Measurements from ENCODE around the gene KDM2B.

KDM2B gene

DNA sequence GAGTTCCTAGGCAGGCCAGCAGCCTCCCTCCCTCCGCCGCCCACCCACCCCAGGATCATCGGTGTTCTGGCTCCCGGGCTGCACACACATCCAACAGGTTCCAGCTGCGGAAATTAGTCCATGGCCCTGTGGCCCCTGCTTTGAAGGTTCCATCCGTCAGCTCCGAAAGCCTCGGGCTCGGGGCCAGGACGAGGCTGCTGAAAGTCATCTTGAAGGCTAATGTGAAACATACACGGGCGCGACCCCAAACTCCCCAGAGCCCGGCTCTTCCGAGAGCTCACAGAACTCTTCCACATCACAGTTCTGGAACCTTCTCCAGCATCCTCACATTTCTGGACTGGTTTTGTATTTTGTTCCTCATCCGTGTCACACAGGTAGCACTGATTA is 19.8 kb downstream of the KDM2B start:
- no peak for DNase-seq (ENCODE audit: low read depth in 2 of 2)

DNA sequence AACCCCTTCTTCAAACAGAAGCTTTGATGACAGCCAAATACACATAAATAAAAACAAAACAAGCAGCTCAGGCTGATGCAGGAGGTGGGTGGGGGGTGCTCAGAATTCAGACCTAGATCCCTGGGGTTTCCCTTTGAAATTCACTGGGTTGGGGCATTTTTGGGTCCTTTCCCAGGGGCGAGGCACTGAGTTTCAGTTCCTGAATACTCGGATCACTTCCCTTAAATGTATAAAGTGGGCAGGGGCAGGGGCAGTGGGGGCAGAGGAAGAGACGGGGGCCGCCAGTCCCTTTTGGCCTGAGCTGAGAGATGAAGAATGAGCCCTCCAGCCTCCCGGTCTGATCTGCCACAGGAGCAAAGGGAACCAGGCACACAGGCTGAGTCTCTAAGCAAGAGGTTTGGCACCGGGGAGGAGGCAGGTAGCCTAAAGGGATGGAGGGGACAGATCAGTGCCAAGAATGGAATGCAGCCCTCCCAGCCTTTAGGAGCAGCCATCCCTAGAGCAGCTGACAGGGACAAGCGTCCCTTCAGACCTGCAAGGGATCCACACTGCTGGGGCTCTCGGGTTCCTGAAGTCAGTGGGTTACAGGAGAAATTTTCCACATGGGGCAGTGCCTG is 20.3 kb downstream of the KDM2B start:
- DNase-seq (ENCODE audit: low read depth in 2 of 2): no peak

DNA sequence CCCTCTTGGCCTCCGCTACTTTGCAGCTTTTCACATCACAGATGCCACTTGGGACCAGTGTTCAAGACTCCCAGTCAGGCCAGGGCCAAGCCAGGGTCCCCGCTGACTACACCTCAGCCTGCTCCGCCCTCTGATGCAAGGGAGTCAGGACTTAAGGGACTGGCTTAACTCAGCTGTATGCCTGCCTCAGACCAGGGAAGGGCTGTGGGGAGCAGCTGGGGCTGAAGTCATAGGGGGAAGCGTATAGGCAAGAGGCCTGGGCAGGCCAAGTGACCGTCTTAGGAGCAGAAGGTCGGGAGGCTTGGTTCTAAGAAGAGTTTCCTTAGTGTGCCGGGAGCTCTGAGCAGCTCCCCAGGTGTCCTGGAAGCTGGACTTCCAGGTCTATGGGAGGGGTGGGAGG is 21.9 kb downstream of the KDM2B start:
- no peak for DNase-seq (ENCODE audit: low read depth in 2 of 2)

DNA sequence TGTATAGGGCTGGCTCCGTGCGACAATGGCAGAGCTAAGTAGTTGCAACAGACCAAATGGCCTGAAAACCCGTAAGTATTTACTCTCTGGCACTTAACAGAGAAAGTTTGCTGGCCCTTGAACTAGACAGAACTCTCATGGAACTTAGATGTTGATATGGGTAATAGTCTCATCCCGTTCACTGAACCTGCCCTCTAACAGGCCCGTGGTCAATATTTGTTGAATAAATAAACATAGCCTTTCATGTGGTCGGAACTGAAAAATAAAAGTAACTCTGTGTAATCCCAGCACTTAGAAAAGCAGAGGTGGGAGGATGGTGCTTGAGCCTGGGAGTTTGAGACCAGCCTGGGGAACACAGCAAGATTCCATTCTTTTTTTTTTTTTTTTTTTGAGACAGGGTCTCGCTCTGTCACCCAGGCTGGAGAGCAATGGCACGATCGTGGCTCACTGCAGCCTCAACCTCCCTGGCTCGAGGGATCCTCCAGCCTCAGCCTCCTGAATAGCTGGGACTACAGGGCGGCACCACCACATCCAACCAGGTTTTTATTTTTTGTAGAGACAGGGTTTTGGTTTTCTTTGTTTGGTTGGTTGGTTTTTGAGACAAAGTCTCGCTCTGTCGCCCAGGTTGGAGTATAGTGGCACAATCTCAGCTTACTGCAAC is 29.7 kb downstream of the KDM2B start:
- no peak for DNase-seq (ENCODE audit: low read depth in 2 of 2)

DNA sequence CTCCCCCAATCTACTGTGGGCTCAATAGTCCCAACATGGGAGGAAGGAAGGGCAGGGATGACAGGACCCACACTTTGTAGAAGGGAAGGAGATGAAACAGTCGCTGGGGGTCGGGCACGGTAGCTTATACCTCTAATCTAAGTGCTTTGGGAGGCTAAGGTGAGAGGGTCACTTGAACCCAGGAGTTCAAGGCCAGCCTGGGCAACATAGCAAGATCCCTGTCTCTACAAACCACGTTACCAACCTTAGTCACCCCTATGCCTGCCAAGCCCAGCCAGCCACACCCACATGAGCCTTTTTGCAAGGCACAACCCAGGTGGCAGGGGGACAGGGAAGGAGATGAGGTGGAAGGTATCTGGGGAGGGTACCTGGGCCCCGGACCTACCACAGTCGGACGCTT is 31.7 kb downstream of the KDM2B start:
- DNase-seq (ENCODE audit: low read depth in 2 of 2): no peak

DNA sequence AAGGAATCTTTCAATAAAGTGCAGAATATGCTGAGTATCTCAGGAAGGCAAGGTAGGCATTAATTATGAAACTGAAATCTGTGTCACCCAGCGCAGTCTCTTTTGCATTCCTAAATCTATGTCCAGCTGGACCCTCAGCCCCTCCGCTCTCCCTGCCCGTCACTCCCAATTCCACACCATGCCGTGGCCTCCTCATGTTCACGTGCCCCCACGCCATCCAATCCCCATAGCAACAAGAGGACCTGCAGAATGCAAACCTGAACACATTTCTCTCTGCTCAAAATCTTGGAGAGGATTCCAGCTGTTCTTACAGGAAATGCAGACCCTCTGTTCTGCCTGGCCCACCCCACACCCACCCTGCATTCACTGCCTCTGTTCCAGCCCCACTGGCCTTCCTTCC is 35.3 kb downstream of the KDM2B start:
- DNase-seq (ENCODE audit: low read depth in 2 of 2): no peak

DNA sequence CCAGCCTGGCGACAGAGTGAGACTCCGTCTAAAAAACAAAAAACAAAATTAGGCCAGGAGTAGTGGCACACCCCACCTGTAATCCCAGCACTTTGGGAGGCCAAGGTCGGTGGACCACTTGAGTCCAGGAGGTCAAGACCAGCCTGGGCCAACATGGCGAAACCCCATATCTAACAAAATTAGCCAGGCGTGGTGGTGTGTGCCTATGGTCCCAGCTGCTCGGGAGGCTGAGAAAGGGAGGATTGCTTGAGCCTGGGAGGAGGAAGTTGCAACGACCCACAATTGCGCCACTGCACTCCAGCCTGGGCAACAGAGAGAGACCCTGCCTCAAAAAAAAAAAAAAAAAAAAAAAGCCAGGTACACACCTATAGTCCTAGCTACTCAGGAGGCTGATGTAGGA is 37.0 kb downstream of the KDM2B start:
- no peak for DNase-seq (ENCODE audit: low read depth in 2 of 2)

DNA sequence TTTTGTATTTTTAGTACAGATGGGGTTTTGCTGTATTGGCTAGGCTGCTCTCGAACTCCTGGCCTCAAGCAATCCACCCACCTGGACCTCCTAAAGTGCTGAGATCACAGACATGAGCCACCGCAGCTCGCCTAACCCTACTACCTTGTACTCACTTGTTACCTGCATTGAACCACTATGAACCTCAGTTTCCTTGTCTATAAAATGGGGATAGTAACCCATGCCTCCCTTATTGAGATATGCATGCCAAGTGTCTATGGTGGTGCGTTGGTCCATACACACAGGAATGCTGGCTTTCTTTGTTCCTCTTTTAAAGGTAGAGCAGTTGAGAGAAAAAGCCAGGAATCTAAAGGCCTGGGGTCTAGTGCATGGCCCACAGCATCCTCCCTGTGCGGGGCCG is 40.9 kb downstream of the KDM2B start:
- DNase-seq (ENCODE audit: low read depth in 2 of 2): no peak

DNA sequence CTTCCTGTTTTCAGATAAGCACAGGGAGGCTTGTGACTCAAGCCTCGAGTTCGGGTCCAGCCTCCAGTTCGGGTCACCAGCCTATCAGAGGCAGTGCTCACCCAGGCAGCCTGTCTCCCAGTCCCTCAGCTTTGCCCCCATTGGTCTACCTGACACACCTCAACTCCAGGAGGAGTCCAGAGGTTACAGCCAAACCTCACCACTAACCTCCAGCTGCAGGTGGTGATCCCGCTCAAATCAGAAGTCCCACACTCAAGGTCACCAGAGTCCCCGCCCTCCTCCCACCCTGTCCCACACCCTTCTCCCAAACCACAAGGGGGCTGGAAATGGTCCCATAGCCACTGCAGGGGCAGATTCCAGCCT is 42.1 kb downstream of the KDM2B start:
- no peak for DNase-seq (ENCODE audit: low read depth in 2 of 2)

DNA sequence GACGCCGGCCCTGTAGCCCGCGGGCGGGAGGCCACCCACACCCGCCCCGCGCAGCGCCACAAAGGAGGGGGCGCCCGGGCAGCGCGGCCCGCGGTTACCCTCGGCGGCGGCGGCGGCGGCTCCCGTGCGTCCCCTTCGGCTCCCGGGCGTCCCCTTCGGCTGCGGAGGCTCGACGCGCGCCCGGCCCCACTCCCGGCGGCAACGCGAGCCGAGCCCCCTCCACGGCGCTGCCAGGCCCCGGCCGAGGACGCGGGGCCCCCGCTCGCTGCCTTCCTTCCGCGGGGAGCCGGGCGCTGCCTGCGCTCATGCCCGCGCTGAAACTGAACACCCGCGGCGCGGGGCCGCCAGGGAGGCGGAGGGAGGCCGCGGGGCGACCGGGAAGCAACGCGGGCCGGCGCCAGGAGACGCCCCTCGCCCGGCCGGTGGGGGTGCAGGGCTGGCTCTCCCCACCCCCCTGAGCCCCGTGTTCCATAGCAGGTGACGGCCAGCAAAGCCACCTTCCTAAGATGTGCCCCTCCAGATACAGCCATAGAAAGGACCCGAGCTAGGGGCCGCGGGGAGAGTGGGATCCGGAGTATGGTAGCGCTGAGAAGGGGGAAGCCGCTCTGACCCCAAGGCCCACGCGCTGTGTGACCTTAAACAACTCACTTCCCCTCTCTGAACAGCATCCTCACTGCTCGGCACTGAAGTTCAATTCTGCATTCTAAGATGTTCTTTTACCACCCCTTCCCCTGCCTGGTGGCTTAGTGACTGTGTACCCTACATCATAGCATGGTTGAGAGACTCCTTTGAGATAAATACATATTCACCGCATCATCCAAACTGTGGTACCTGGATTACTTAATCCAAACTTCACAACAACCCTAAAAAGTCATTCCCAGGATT is 42.8 kb downstream of the KDM2B start:
- no peak for DNase-seq (ENCODE audit: low read depth in 2 of 2)

DNA sequence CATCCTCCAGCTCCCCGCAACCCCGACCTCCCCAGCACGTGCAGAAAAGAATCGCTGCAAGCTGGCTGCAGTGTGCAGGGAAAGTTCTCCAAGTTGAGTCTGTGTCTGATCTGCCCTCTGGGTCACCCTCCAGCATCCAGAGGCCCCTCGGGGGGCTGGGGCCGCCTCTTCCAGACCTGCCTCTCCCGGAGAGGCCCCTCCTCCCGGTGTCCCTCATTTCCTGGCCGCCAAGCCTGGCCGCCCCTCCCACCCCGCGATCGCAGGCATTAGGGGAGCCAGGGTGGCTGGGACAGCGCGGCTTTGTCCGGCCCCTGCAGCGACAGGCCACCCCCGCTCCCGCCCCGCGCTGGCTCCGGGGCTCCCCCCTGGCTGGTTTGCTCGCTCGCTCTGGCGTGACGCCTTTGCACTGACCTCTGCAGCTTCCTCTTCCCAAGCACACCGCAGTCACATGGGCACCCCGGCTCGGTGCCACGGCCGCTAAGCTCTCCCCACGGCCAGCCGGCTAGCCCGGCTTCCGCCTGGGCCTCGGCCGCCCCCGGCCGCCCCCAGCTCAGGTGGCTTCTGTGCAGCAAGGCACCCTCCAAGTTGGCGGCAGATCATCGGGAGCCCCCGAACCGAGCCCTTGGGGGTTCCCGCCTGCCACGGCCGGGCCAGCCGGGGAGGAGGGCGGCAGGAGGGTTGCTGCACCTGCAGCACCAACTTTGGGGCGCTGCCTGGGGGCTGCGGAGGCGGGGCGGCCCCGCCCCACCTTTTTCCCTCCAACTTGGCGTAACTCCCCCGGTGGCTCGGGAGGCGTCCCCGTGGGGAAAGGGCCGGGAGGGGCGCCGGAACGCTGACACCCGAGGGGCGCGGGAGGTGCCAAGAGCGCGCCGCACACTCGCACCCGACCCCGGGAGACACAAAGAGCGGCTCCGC is 43.7 kb downstream of the KDM2B start:
- peak; percentile 46 to 59 for DNase-seq (ENCODE audit: low read depth in 2 of 2)

DNA sequence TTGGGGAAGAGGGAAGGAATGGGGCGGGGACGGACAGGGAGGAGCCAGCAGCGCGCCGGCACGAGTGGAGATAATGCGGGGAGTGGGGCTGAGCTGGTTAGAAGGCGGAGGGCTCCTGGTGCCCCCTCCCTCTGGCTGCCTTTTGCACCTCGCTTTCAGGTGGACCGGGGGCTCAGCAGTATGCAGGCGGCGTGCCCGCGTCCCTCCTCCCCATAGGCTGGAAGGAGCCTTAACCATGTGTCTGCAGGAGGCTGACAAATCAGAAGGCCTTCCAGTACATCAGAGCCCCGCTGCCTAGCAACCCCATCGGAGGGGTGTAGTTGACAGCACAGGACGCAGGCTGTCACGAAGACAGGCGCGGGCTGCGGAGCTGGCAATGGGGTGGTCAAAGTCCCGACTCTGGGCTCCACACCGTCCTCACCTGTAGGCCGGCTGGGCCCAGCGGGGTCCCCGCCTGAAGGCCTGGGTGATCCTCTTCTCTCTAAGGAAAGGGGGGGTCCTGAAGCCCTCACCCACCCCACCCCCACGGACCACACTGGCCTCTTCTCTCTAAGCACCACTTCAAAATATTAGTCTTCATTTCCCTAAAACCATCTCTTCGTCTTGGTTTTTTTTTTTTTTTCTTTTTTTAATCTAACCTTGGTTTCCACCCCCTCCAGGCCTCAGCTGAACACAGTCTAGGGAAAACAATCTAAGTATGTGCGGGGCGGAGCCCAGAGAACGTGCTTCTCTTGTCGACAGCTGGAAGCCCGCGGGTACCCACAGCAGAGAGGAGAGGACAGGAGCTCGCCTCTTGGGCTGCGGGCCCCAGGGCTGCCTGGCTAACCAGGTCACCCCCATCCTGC is 44.5 kb downstream of the KDM2B start:
- DNase-seq (ENCODE audit: low read depth in 2 of 2): peak; percentile 62 to 70

DNA sequence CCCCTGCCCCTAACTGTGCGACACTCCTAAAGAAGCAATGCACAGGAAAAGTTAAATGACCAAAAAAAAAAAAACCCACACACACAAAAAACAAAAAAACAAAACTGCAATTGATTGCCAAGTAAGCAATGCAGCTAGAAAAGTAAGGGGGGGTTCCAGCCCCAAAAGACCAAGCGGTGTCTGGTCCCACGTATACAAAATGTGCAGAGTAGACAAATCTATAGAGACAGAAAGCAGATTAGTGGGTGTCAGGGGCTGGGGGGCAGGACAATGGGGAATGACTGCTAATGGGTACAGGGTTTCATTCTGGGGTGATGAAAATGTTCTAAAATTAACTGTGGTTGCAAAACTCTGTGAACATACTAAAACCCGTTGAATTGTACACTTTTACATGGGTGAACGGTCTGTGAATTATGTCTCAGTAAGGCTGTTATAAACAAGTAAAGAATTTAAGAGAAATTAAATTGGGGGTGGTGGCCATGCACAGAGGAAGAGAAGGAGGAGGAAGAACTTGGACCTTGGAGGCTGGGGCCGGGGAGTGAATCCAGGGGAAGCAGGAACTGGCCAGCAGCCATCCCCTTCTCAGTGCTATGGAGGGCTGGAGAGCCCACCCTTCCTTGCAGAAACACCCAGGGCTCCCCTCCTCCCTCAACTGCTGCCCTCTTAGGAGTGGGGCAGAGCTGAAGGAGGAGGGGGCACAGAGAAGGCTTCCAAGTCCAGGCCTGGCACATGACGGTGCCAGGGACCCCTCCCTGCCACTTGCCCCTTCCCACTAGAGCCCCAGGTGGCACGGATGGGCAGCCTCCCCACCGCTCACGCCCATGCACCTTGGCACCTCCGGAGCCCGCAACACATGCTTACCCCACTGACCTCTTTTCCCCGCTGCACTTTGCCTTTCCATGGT is 45.4 kb downstream of the KDM2B start:
- no peak for DNase-seq (ENCODE audit: low read depth in 2 of 2)

DNA sequence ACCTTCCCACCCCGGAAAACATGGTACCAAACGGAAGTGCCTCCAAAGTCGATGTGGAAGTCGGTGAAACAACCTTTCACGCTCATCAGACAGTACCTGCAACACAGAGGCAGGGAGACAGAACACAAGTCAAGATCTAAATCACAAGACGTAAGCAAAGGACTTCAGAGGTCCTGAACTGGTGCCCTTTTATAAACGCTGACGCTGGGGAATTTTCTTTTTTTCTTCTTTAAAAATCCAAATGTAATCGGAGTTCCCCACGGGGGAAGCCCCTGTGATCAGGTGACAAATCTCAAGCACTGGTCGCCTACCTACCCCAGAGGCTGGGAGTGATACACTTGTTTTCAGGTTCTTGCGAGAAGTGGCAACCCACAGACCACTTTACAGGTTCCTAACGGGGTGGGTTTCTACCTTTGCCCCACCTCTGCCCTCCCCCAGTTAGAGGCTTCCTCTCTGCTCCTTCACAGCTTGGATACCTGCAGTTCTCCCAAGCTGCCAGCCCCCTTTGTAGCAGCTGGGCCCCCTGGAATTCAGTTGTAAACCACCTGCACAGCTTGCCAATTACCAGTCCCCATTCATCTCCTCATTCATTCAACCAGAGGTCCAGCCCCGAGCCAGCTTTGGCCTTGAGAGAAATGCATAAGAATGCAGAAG is 46.2 kb downstream of the KDM2B start:
- DNase-seq (ENCODE audit: low read depth in 2 of 2): peak; percentile 50 to 57

DNA sequence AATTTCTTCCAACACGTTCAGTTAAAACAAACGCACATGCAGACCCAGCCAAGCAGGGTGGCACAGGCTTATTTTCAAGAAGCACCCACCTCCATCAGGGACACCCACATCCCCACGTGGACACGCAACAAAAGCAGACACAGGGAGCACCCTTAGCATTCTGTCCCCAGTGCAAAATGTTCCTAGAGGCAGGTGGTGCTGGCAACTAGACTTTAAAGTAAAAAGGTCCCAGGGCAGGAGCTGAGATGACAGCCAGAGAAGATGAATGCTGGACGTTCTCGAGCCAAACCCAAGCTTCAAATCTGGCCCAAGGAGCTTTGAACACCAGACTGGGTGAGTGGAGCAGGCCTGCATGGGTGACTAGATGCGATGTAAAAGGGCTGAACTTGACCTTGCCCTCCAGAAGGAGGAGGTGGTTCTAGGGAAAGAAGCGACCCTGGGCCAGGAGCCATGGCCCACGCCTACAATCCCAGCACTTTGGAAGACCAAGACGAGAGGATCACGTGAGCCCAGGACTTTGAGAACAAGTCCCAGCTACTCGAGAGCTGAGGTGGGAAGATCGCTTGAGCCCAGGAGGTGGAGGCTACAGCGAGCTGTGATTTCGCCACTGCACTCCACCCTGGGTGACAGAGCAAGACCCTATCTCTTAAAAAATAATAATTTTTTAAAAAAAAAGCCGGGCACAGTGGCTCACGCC is 47.3 kb downstream of the KDM2B start:
- no peak for DNase-seq (ENCODE audit: low read depth in 2 of 2)

DNA sequence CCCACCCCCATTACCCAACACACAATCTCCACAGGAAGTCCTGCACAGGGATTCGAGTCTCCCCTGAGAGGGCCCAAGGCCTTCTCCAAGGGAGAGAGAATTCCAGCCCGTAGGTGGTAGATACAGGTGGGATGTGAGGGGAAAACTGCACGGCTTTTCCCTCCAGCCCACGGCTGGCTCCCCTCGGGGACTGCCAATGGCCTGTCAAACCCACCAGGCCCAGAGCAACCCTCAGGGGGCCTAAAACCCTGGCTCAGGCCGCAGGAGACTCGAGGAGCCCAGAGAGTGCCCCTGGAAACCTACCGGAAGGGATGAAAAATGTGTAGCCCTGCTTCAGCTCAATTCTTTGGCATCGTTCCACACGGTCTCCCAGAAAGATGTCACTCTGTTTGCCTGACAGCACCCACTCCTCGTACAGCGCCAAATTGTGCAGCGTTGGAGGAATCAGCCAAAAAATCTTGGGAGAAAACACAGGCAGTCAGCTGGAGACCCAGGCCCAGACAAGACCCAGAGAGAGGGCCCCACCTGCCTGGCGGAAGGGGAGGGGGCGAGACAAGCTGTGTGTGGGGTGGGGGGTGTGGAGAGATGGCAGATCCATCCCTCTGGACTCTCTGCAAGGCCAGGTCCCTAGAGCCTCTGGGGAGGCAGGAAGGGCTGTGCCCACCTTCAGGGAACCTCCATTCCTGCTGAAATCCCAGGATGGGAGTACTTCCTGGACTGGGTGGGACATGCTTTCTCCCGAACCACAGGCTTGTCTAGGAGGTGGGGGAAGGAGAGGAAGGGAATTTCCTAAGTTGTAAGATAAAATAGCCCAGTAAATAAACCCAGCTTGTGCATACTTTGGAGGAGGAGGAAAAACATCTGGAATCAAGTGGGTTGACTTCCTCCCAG is 48.1 kb downstream of the KDM2B start:
- no peak for DNase-seq (ENCODE audit: low read depth in 2 of 2)

DNA sequence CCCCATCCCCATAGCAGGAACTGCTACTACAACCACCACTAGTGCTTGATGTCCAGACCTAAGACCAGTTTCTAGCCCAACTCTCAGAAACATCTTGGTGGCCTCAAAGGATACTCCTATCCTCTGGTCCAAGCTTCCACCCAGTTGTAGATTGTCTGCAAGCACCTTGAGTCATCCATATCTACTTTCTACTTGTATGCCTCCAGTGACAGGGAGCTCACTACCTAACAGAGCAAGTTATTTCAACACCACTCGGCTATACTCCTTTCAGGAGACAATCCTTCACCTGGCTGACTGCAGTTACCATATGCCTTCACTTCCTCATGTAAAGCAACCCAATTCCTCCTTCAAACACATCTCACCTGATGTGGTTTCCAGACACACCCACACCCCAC is 49.5 kb downstream of the KDM2B start:
- DNase-seq (ENCODE audit: low read depth in 2 of 2): no peak

Measured in stimulated activated CD8-positive, alpha-beta memory T cell treated with anti-CD3 and anti-CD28 coated beads, Interleukin-15, amount 100 ng/mL, for 48 hours (primary cell).